Measurements from ENCODE around the gene DENND2D. TPM values are rescaled to one million over a fixed set of nuclear protein-coding genes. Genes with fewer than 3 reads are reported as not detected.

The DENND2D gene
- total and polyA plus RNA-seq, 2 donors, result 14.4 to 23.9 TPM

DNA sequence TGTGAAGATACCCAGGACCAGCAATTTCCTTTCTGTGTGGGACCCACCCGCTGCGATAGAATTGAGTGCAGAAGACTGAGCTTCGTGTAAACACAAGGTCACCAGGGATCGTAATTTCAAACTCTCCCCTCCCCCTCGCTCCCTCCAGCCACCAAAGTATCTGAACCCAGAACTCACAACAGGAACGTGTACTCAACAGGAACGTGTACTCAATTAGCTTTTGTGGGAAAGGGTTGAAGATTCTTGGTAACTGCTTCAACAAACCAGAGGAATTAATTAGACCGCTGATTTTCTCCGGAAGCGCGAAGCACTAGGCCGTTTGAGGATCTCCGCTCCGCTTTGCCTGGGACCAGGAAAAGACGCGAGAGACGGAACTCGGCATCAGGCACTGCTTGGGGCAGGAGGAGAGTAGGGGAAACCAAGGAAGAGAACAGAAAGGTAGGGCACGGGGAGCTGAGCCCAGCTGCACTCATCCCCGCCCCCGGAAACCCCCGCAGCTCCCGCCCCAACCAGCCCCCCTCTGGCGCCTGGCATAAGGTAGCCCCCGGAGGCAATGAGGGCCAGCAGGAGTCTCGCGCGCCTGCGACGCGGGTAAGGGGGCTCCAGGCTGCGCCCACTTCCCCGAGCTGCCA lies 61.0 kb downstream of the DENND2D start:
- WGBS, result under 1% methylated on average over 33 of the region's 33 CpGs
- Histone ChIP-seq H3K4me1 (ENCODE audit: insufficient read depth) (no peaks in the 10 kb centered on the region), H3K4me3 (ENCODE audit: low read depth, low read length) (peak overlapping the region; percentile 91), H3K27ac (ENCODE audit: low read depth) (peak overlapping the region; percentile 93), H3K36me3 (ENCODE audit: insufficient read depth) (no peaks in the 10 kb centered on the region)
- peak; percentile 39 for DNase-seq (ENCODE audit: extremely low spot score)

Small RNA genes lying within 50 kb of the gene (small RNA-seq; reads per million reads assigned to genes)
- not detected for gene AL355816.1

Other genes starting within 250 kb of the DENND2D start
- gene LRIF1, start 236.7 kb downstream of the DENND2D start, total RNA-seq, result 10.6 TPM
- gene LRIF1, start 236.7 kb downstream of the DENND2D start, polyA plus RNA-seq, result 7.9 TPM
- 59.1 TPM for gene DRAM2, start 60.6 kb downstream of the DENND2D start, total RNA-seq
- 47.1 TPM for gene DRAM2, start 60.6 kb downstream of the DENND2D start, polyA plus RNA-seq
- gene CEPT1, start 60.4 kb downstream of the DENND2D start, total RNA-seq, result 87.7 TPM
- 20.4 TPM for gene CEPT1, start 60.4 kb downstream of the DENND2D start, polyA plus RNA-seq
- gene CHI3L2, start 27.1 kb upstream of the DENND2D start, total RNA-seq, result 0.26 TPM
- gene CHI3L2, start 27.1 kb upstream of the DENND2D start, polyA plus RNA-seq, result 4.9 TPM
- not detected for gene CHIA, start 90.2 kb upstream of the DENND2D start, total RNA-seq
- not detected for gene CHIA, start 90.2 kb upstream of the DENND2D start, polyA plus RNA-seq
- gene OVGP1, start 227.1 kb upstream of the DENND2D start, total RNA-seq, result 2.5 TPM
- 1.5 TPM for gene OVGP1, start 227.1 kb upstream of the DENND2D start, polyA plus RNA-seq
- gene WDR77, start 248.6 kb upstream of the DENND2D start, total RNA-seq, result 21.8 TPM
- gene WDR77, start 248.6 kb upstream of the DENND2D start, polyA plus RNA-seq, result 27.3 TPM
- 342 TPM for gene ATP5PB, start 248.8 kb upstream of the DENND2D start, total RNA-seq
- gene ATP5PB, start 248.8 kb upstream of the DENND2D start, polyA plus RNA-seq, result 303 TPM